BLaER1 (cell line): ENCODE data around the gene PPP1R12B.

Experiments used
- H3K27ac ChIP-seq: shearing (Covaris generic); formaldehyde crosslinking; 2 replicates; pipeline ENCODE4 v1.8.1; 2022
- H3K27me3 ChIP-seq: shearing (Covaris generic); formaldehyde crosslinking; 2 replicates; pipeline ENCODE4 v1.8.1; 2022
- H3K36me3 ChIP-seq: shearing (Covaris generic); formaldehyde crosslinking; 2 replicates; pipeline ENCODE4 v1.8.1; 2022
- H3K4me1 ChIP-seq: shearing (Covaris generic); formaldehyde crosslinking; 2 replicates; pipeline ENCODE4 v1.8.1; 2022
- H3K4me2 ChIP-seq: shearing (Covaris generic); formaldehyde crosslinking; 2 replicates; pipeline ENCODE4 v1.8.1; 2022
- H3K4me3 ChIP-seq: shearing (Covaris generic); formaldehyde crosslinking; 2 replicates; pipeline ENCODE4 v1.8.1; 2022
- H3K9ac ChIP-seq: shearing (Covaris generic); formaldehyde crosslinking; 2 replicates; pipeline ENCODE4 v1.8.1; 2022
- H3K9me3 ChIP-seq: shearing (Covaris generic); formaldehyde crosslinking; 2 replicates; pipeline ENCODE4 v1.8.1; 2022
- H4K20me1 ChIP-seq: shearing (Covaris generic); formaldehyde crosslinking; 2 replicates; pipeline ENCODE4 v1.8.1; 2022
- Cebpa-rat ChIP-seq: shearing (Covaris generic); IDR thresholded peaks from 2 replicates; pipeline ENCODE4 v1.8.1; 2022

The PPP1R12B gene

GRCh38 chr1:202584707-202585589 is 236.4 kb downstream of the PPP1R12B start:
- no peak overlapping the region for H3K9ac ChIP-seq
- no peaks in the 10 kb centered on the region for H4K20me1 ChIP-seq
- H3K27me3 ChIP-seq, result no peaks in the 10 kb centered on the region
- no peak overlapping the region for H3K4me2 ChIP-seq
- no peak for TF ChIP-seq Cebpa-rat
- H3K4me1 ChIP-seq, result peaks cover 62% of the 10 kb centered on the region
- H3K36me3 ChIP-seq, result 0 out of 2 replicates have a peak, but pooled peaks cover 7% of the 10 kb centered on the region
- no peaks in the 10 kb centered on the region for H3K9me3 ChIP-seq
- no peak overlapping the region for H3K4me3 ChIP-seq
- no peak overlapping the region for H3K27ac ChIP-seq

GRCh38 chr1:202585590-202585933 is 237.1 kb downstream of the PPP1R12B start:
- Histone ChIP-seq H3K4me1 (peaks cover 56% of the 10 kb centered on the region), H3K9ac (no peak overlapping the region), H3K27ac (no peak overlapping the region), H3K27me3 (no peaks in the 10 kb centered on the region), H3K36me3 (0 out of 2 replicates have a peak, but pooled peaks cover 7% of the 10 kb centered on the region), H3K4me2 (0 out of 2 replicates have a peak overlapping the region, but pooled peaks have one; percentile 65), H3K4me3 (no peak overlapping the region), H4K20me1 (no peaks in the 10 kb centered on the region), H3K9me3 (no peaks in the 10 kb centered on the region)
- TF ChIP-seq Cebpa-rat, result no peak

GRCh38 chr1:202586018-202586821 is 237.7 kb downstream of the PPP1R12B start:
- no peak overlapping the region for H3K27ac ChIP-seq
- no peaks in the 10 kb centered on the region for H3K9me3 ChIP-seq
- peak overlapping the region; percentile 65 for H3K4me2 ChIP-seq

GRCh38 chr1:202586871-202587270 is 238.4 kb downstream of the PPP1R12B start:
- H3K9ac ChIP-seq, result no peak overlapping the region
- TF ChIP-seq Cebpa-rat, result no peak
- H3K4me3 ChIP-seq, result no peak overlapping the region
- H3K27me3 ChIP-seq, result no peaks in the 10 kb centered on the region
- no peaks in the 10 kb centered on the region for H3K9me3 ChIP-seq
- H3K4me2 ChIP-seq, result peak overlapping the region; percentile 65
- no peak overlapping the region for H3K27ac ChIP-seq
- no peaks in the 10 kb centered on the region for H3K36me3 ChIP-seq
- H3K4me1 ChIP-seq, result peaks cover 55% of the 10 kb centered on the region
- H4K20me1 ChIP-seq, result no peaks in the 10 kb centered on the region

More at GRCh38 chr1:202586018-202586821, 237.7 kb downstream of the PPP1R12B start:
- H3K27me3 ChIP-seq, result no peaks in the 10 kb centered on the region
- no peaks in the 10 kb centered on the region for H4K20me1 ChIP-seq
- H3K4me3 ChIP-seq, result no peak overlapping the region
- H3K4me1 ChIP-seq, result peaks cover 55% of the 10 kb centered on the region
- 0 out of 2 replicates have a peak, but pooled peaks cover 6% of the 10 kb centered on the region for H3K36me3 ChIP-seq
- H3K9ac ChIP-seq, result no peak overlapping the region; the same call in 1 of the 2 replicates
- no peak for TF ChIP-seq Cebpa-rat

- Histone ChIP-seq H3K9ac (no peak overlapping the region), H4K20me1 (no peaks in the 10 kb centered on the region), H3K4me1 (peaks cover 55% of the 10 kb centered on the region), H3K4me3 (no peak overlapping the region), H3K27ac (no peak overlapping the region), H3K4me2 (peak overlapping the region; percentile 65), H3K9me3 (no peaks in the 10 kb centered on the region), H3K36me3 (no peaks in the 10 kb centered on the region), H3K27me3 (no peaks in the 10 kb centered on the region)
- TF ChIP-seq Cebpa-rat, result no peak
These were observed 239.5 kb downstream of the PPP1R12B start for GRCh38 chr1:202587859-202588485.

GRCh38 chr1:202588503-202589189 is 240.1 kb downstream of the PPP1R12B start:
- H3K27me3 ChIP-seq, result no peaks in the 10 kb centered on the region
- peaks cover 55% of the 10 kb centered on the region for H3K4me1 ChIP-seq
- H3K27ac ChIP-seq, result no peak overlapping the region
- no peaks in the 10 kb centered on the region for H3K36me3 ChIP-seq
- no peak for TF ChIP-seq Cebpa-rat
- H4K20me1 ChIP-seq, result no peaks in the 10 kb centered on the region
- H3K9me3 ChIP-seq, result no peaks in the 10 kb centered on the region
- no peak overlapping the region for H3K9ac ChIP-seq
- H3K4me3 ChIP-seq, result no peak overlapping the region
- peak overlapping the region; percentile 65 for H3K4me2 ChIP-seq

- peaks cover 55% of the 10 kb centered on the region for H3K4me1 ChIP-seq
These were observed 240.9 kb downstream of the PPP1R12B start for GRCh38 chr1:202589190-202589930.

GRCh38 chr1:202590126-202590525 is 241.6 kb downstream of the PPP1R12B start:
- H3K4me1 ChIP-seq, result peaks cover 55% of the 10 kb centered on the region
- H3K27ac ChIP-seq, result no peak overlapping the region
- peak overlapping the region; percentile 65 for H3K4me2 ChIP-seq
- no peak for TF ChIP-seq Cebpa-rat
- no peaks in the 10 kb centered on the region for H3K27me3 ChIP-seq
- H4K20me1 ChIP-seq, result no peaks in the 10 kb centered on the region
- H3K4me3 ChIP-seq, result no peak overlapping the region
- no peaks in the 10 kb centered on the region for H3K9me3 ChIP-seq
- H3K36me3 ChIP-seq, result no peaks in the 10 kb centered on the region
- no peak overlapping the region for H3K9ac ChIP-seq

More at GRCh38 chr1:202589190-202589930, 240.9 kb downstream of the PPP1R12B start:
- no peaks in the 10 kb centered on the region for H4K20me1 ChIP-seq
- H3K9ac ChIP-seq, result no peak overlapping the region
- H3K9me3 ChIP-seq, result no peaks in the 10 kb centered on the region
- no peaks in the 10 kb centered on the region for H3K36me3 ChIP-seq
- no peak for TF ChIP-seq Cebpa-rat
- H3K27ac ChIP-seq, result no peak overlapping the region
- peak overlapping the region; percentile 65 for H3K4me2 ChIP-seq
- no peaks in the 10 kb centered on the region for H3K27me3 ChIP-seq
- no peak overlapping the region for H3K4me3 ChIP-seq
